SHP77 (cell line): ENCODE measurements around the gene TBX19.

ENCODE experiments used
- DNase-seq, 2 experiments: peaks; one replicate each; lab custom pipeline; 2025; lab: John Stamatoyannopoulos, UW

TBX19 gene

DNA sequence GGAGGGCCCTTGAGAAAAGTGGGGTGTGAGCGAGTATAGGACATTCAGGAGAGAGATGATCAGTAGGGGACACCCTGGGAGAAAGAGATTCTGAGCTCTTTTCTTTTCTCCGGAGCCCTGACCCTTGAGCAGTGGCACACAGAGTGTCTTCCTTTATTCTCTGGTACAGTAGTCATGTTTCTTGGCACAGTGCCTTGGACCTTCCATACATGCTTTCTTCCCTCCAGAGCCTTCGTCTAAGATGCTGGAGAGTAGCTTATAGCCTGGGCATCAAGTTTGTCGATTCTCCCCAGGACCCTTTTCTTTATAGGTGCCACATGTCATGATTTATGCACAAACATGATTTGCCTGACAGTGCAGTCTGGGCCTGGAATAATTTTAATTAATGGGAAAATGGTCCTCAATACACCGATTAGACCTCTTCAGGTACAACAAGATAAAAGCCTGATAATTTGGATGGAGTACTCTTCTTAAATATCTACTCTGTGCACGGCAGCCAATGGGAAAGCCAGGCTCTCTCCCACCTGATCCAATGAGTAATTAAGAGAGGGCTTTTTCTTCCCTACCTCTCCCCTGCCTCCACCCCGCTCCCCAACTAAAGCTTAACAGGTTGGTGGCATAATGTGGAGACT, at the start of gene TBX19:
Gene TBX19 (plus strand): TSS at position 582 of the 632 bp plus-strand sequence. CDS start 214 bp downstream, outside the sequence.
- no peak for DNase-seq

DNA sequence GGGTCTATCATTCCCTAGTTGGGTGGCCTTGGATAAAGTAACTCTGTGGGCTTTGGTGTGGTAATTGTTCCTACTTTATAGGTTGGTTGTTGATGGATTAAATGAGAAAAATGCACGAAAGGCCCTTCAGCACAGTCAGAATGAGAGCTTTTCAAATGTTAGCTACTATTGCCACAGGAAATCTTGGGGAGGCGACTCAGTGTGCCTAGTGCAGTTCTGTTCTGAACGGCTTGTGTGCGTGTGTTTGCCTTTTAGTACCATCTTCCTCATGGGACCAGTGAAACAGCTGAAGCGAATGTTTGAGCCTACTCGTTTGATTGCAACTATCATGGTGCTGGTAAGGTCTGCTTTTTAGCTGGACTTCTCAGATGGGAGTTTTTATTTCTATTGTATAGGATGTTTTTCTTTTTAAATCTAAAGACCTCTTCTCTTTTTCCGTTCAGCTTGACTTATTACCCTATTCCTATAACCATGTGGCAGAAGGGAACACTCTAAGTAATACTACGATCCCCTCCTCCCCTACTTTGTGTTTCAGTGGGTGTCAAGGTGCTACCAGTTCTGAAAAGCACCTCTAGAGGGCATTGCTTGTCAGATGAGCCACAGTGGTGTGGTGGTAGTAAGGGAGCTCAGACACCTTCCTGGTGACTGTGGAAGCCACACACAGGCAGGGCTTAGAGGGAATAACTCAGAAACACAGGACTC, 45.7 kb upstream of the TBX19 start:
- DNase-seq, result peak; percentile 25 to 58

DNA sequence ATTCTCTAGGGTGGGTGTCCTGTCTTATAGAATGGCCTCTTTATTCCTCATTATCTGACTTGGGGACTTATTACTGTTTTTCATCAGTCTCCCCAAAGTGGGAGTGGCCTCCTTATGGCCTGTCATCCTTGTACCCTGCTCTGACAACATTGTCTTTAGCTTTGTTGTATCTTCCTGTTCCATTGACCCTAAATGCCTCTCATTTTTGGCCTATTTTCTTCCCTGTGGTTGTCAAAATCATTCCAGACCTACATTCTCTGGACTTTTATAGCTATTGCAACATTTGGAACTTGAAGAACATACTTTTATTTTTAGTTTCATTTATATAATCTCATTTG, 45.2 kb upstream of the TBX19 start:
- DNase-seq, result no peak

DNA sequence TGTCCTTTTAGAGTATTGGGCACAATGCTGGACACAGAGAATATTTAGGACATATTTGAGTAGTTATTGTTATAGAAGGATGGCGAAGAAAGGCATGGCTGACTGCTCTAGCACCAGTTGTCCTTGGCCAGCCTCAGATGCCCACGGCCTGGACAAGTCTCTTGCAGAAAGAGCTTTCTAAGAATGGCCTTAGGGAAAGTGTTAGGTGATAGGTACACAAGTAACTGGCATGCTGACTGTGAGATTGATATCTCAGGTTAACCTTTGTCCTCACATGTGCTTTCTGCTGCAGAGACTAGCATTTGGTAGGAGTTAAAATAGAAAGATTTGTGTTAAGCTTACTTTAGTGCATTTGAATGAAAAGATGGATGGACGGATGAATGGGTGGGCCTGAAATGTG, 44.7 kb upstream of the TBX19 start:
- no peak for DNase-seq

DNA sequence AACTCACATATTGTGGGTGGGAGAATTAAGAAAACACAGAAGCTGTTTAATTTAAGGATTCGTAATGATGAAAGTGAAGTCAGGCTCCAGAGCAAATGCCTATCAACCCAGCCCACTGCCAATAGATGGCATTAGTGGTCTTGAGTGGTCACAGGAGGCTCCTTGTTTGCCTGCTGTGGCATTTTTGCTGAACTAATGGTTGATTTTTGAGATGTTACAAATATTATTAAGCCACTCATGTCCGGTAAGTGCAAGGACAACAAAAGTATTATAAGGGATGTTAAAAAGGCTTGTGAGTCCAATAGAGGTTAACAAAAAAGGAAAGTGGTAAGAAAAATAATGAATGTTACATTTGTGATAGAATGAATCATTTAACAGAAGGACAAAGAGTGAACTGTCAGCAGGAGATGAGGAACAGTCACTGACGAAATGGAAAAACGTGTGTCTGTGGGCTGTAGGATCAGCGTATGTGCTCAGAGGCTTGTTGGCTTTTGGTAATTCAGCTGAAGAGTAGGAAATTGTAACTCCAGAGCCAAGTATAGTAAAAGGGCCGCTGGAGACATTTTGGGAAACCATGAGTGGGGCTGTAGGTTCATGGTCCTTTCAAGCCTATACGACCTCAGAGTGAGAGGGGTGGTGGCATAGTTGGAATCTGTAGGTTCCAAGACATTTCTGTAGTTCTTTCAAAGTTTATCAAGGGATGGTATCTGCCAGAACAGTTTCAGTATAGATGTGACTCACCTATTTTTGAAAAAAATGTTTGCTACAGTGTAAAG, 43.7 kb upstream of the TBX19 start:
- no peak for DNase-seq

DNA sequence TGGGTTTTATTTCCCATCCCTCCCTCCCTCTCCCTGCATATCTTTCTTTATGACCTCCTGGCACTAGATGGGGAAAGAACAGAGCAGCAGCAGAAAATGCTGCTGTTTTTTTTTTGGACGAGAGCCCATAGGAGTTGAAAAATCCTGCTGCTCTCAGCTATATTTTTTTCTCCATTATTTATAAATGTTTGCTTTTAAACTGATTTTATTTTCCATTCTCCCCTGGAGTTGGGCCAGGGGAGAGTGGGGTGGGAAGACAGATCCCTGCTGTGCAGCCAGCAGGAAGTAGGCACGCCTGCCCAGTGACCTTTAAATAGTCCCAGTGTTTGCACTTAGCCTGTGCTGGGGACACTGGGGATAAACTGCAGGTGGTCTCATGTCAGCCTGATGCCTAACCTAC, 37.5 kb upstream of the TBX19 start:
- DNase-seq, result peak in 1 of 2 experiments; percentile 59

DNA sequence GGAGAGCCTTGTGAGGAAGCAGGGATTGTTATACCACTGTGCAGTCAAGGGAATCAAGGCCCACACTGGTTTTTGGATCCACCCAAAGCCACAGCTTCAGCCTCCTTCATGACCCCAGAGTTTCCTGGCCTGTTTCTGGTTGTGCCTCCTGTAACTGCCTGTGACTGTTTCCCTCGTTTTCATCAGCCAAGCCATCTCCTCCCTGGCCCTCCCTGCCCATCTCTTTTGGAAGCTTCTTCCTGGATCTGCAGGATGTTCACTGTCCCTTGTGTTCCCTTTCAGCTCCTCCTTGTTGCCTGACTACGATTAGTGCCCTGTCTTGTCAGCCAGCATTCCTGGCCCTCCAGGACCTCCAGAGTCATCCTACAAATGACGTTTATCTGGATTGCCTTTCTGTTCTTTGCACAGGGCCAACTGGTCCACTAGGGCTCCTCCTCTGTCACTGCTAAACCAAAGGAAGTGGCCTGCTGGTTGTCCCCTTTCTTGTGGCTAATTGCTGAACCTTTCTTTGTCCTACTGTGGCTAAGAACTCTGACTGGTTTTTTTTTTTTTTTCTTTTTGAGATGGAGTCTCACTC, 37.0 kb upstream of the TBX19 start:
- no peak for DNase-seq

DNA sequence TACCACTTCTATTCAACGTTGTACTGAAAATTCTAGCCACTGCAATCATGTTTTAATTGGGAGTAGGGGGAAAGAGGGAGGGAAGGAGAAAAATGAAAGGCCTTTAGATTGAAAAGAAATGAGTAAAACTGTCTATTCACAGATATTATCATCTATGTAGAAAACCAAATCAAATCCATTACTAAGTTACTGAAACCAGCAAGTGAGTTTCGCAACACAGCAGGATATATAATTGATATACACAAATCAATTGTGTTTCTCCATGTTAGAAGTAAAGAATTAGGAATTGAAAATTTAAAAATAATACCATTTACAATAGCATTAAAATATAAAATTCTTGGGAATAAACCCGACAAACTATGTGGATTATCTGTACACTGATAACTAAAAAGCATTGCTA, 35.6 kb upstream of the TBX19 start:
- no peak for DNase-seq

DNA sequence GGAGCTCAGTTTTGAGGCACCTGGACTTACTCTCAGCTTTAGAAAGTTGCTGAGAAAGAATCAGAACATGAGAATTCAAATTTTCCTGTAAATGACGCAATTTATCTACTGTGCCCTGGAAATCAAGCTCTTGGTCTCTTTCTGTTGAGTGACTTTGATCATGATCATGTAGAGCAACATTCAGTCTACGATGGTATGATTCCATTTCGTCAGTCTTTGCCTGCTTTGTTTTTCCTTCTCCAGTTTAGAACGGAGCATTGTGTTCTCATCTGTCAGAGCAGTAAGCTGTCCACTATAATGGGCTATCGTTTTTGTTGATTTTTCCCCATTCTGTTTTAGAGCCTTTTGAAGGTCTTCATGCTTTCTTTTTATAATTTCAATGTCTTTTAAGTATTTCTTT, 34.2 kb upstream of the TBX19 start:
- no peak for DNase-seq

DNA sequence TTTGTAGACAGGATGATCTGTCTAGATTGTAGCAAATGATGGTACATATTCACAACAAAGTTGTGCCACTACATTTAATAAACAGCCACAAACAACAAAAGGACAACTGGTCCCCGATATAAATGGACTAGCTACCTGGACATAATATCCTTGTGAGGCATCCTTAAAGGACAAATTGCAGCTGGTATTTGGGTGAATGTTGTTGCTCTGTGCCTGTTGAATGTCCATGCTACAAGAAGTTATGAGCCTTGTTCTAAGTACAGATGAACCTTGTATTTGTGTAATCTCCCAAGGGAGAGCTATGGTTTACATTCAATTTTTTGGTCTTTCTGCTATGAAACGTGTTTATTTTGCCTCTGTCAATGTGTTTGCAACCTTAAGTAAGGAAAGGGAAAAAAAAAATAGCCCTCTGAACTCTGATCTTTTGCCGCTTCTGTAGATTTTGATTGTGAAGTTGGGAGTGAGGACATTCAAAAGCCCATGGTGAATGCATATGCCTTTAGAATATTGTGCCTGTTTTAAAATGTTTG, 28.4 kb upstream of the TBX19 start:
- no peak for DNase-seq

DNA sequence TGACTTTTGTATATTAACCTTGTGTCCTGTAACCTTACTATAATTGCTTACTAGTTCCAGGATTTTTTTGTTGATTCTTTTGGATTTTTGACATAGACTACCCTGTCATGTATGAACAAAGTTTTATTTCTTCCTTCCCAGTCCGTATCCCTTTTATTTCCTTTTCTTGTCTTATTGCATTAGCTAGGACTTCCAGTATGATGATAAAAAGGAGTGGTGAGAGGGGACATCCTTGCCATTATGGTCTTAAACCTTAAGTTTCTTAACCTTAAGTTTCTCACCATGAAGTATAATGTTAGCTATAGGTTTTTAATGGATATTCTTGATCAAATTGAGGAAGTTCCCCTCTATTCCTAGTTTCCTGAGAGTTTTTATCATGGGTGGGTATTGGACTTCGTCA, 24.5 kb upstream of the TBX19 start:
- DNase-seq, result no peak

DNA sequence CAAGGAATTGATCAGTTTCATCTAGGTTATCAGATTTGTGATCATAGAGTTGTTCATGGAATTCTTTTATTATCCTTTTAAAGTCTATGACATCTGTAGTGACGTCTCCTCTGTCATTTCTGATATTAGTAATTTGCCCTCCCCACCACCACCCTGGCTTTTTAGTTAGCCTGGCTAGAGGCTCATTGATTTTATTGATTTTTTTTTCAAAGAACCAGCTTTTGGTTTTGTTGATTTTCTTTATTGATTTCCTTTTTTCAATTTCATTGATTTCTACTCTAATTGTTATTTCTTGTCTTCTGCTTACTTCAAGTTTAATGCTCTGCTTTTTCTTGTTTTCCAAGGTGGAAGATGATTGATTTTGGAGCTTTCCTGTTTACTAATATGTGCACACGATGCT, 23.3 kb upstream of the TBX19 start:
- no peak for DNase-seq

DNA sequence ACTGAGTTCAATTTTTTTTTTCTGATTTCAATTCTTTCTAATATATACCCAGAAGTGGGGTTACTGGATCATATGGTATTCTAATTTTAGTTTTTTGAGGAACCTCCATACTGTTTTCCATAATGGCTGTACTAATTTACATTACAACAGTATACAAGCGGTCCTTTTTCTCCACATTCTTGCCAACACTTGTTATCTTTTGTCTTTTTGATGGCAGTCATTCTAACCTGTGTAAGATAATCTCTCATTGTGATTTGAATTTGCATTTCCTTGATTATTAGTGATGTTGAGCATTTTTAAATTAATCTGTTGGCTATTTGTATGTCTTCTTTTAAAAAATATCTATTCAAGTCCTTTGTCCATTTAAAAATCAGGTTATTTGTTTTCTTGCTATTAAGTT, 21.1 kb upstream of the TBX19 start:
- no peak for DNase-seq

DNA sequence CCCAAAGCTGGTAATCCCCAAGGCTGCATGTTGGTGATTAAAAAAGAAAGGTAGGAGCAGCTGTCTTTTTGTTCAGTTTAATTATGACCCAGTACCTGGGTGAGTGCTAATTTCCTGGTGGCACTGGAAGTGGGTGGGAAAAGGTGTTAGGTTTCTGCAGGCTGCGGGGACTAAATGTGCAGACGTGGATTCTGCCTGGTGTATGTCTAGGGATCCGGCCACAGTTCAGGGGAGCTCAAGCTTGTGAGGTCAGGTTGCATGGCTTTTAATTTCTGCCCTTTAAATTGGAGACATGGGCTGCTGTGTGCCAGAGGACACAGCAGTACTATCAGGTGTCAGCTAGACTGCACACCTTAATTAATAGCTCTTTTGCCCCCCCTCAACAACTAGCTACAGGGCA, 20.3 kb upstream of the TBX19 start:
- no peak for DNase-seq

DNA sequence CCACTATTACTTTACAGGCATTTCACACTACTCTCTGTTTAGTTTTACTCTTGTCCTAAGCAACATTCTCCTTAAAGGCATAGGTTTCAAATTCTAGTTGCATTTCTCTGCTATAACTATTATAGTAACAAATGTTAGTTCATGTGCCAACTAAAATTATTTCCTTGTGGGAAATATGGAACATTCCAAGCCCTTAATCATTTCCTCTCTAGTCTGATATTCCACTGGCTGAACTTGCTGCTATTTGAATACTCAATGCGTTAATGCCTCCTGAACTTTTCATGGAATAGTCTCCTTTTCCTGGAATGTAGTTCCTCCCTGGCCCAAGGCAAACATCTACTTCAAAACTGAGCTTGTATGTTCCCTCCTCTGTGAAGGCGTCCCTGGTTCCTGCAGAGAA, 19.3 kb upstream of the TBX19 start:
- DNase-seq, result no peak

DNA sequence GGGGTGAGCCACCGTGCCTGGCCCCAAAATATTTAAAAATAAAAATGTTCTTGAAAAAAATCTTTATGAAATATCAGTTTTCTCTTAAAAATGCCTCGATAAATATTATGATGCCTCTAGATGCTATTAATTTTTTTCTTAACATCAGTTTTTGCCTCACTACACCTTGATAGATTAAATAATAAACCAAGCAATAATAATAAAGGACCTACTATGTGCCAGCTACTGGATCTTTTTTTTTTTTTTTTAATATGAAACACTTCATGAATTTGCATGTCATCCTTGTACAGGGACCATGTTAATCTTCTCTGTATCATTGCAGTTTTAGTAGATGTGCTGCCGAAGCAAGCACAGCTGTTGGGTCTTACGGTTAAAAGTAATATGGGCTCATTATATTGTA, 17.5 kb upstream of the TBX19 start:
- DNase-seq, result no peak

DNA sequence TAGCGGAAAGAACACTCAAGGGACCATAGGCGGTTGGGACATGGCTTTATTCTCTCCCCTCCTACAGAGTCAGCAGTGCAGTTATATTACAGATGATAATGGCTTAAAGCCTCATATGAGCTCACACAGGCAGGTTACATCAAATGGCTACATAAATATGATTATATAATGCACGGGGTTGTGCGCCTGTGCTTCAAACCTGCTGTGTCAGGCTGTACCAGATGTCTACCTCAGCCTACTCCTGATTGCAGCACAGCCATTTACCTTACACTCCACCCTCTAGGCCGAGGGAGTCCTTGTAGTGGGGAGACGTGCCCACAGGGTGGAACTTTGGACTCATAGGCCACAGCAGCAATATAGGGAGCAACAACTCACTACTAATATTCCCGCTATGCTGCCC, 16.4 kb upstream of the TBX19 start:
- no peak for DNase-seq

DNA sequence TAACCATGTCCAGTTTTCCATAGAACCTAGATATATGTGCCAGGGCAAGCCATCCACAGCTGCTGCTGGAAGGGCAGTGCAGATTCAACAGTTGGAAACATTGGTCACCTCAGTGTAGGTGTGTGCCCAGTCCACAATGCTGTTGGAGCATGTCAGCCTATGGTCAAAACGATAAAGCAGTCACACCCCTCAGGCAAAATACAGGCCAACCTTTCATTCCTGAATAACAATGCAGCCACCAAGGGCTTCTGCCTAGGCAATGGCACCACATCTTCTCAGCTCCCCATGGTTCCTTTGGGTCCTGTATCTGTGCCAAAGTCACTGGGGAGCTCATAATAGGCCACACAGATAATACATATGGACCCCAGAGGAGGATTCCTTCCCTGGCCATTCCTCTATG, 15.1 kb upstream of the TBX19 start:
- DNase-seq, result no peak

DNA sequence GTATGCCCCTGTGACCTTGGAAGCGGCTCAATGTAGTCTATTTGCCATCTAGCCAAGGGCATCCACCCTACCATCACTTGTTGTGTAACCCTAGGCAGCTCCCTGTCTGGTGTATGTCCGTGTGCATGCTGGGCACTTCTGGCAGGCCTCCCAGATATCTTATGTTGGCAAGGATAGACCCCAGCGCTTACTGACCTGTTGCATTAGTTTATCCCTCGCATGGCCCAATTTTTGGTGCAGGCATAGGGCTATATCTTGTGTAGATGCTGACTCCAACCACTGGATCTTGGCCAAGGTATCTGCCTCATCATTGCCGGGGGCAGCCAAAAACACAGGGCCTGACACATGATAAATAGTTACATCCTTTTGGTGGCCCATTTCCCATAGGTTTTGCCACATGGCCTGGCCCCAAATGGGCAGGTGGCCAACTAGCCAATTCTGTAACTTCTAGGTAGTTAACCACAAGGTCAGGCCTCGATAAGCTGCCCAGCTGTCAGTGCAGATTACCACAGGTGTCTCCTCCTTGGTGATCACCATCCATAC, 14.0 kb upstream of the TBX19 start:
- no peak for DNase-seq

DNA sequence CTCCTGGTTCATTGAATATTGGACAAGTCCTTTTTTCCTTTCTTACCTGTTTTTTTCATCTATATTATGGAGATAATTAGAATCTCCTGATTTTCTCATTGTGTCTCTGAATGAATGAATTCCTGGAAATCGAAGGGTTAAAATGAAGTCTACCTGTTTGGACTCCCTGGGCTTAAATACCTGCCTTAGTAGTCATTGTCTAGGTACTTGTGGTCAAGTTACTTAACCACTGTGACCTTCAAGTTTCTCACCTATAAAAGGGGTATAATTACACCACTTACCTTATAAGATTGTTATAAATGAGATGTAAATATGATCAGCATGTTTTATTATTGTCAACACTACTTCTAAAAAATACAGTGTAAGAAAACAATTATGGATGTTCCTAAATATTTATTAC, 9.0 kb upstream of the TBX19 start:
- DNase-seq, result no peak

DNA sequence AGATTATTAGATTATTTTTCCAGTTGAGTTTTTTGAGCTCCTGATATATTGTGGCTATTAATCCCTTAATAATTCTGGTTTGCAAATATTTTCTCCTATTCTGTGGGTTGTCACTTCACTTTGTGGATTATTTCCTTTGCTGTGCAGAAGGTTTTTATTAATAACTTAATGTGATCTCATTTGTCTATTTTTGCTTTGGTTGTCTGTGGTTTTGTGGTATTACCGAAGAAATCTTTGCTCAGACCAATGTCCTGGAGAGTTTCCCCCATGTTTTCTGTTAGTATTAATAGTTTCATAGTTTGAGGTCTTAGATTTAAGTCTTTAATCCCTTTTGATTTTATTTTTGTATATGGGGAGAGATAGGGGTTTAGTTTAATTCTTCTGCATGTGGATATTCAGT, 7.1 kb upstream of the TBX19 start:
- DNase-seq, result no peak

DNA sequence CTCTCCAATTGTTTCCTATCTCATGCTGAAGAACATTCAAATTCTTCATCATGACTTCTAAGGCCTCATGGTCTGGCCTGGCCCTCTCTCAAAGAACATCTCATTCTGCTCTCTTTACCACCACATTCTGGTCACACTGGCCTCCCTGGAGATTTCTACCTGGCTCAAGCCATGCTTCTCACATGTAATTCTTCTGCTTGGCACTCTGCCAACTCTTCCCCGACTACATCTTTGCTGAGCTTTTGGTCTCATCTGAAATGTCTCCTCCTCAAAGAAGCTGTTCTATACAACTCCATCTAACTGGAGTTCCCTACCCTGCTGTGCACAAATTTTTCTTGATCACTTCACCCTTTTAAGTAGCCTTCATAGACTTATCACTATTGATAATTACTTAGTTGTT, 1.4 kb upstream of the TBX19 start:
- no peak for DNase-seq
